CD4-positive, alpha-beta T cell (primary cell): ENCODE results near the gene SNX30. TPM values are rescaled to one million over a fixed set of nuclear protein-coding genes. Genes with fewer than 3 reads are reported as not detected.

Experiments
- ATAC-seq: fragments of 200-7000 bp; cut with Tn5 transposase; one replicate; pipeline ENCODE4 v1.10.0; 2022; ENCODE audit warnings: mild to moderate bottlenecking; ENCODE audit not compliant: poor library complexity
- CTCF ChIA-PET: fragments of 350-600 bp; sonication (Branson Sonifier 250); formaldehyde crosslinking; loops from one replicate; lab custom pipeline; 2021; ENCODE audit warnings: antibody characterized with exemption, inconsistent platforms; lab: Charles Lee
- POLR2A ChIA-PET: fragments of 350-600 bp; sonication (Branson Sonifier 250); formaldehyde crosslinking; loops from one replicate; lab custom pipeline; 2021; ENCODE audit warnings: antibody characterized with exemption, inconsistent platforms; lab: Charles Lee
- DNase-seq, 14 experiments: peaks; one replicate each; pipeline ENCODE4 v3.0.0-alpha.2; 2013 to 2020; ENCODE audit warnings: mixed read lengths in 2 of 14
- H3K27ac ChIP-seq, 2 donors: one replicate each; pipeline versions ENCODE4 v1.5.1 to v1.7.0; 2013; ENCODE audit warnings: low read length in 2 of 2, low read depth in 1 of 2, mild to moderate bottlenecking in 1 of 2
- H3K27me3 ChIP-seq, 2 experiments: 1 replicate in 1 of 2; 2 replicates in 1 of 2; pipeline versions ENCODE4 v1.6.1 to v1.7.0; 2013; ENCODE audit warnings: low read length in 2 of 2, control low read depth in 1 of 2, mild to moderate bottlenecking in 1 of 2, moderate library complexity in 1 of 2; ENCODE audit not compliant: insufficient read depth in 2 of 2, control insufficient read depth in 1 of 2
- H3K36me3 ChIP-seq: one replicate; pipeline ENCODE4 v1.6.1; 2013; ENCODE audit warnings: low read length, control low read depth; ENCODE audit not compliant: insufficient read depth
- H3K4me1 ChIP-seq: one replicate; pipeline ENCODE4 v1.6.1; 2013; ENCODE audit warnings: low read length, control low read depth; ENCODE audit not compliant: insufficient read depth
- H3K4me3 ChIP-seq: one replicate; pipeline ENCODE4 v1.5.1; 2013; ENCODE audit warnings: mild to moderate bottlenecking, low read length, moderate library complexity
- H3K9me3 ChIP-seq, 2 experiments: 1 replicate in 1 of 2; 2 replicates in 1 of 2; pipeline versions ENCODE4 v1.6.1 to v1.7.0; 2013; ENCODE audit warnings: low read length in 2 of 2, mild to moderate bottlenecking in 2 of 2, control low read depth in 1 of 2, moderate library complexity in 1 of 2; ENCODE audit not compliant: control insufficient read depth in 1 of 2, insufficient read depth in 1 of 2
- H3K27ac Mint-ChIP-seq: one replicate; pipeline ENCODE4 v1.8.0; 2020; ENCODE audit warnings: mixed read lengths
- H3K27me3 Mint-ChIP-seq: one replicate; pipeline ENCODE4 v1.8.0; 2021; ENCODE audit warnings: mixed read lengths
- H3K36me3 Mint-ChIP-seq: one replicate; pipeline ENCODE4 v1.8.0; 2021; ENCODE audit warnings: low read depth, mixed read lengths
- H3K4me1 Mint-ChIP-seq: one replicate; pipeline ENCODE4 v1.8.0; 2021; ENCODE audit warnings: low read depth, mixed read lengths
- H3K4me3 Mint-ChIP-seq: one replicate; pipeline ENCODE4 v1.8.0; 2020; ENCODE audit warnings: mild to moderate bottlenecking, mixed read lengths
- H3K9me3 Mint-ChIP-seq: one replicate; pipeline ENCODE4 v1.8.0; 2020; ENCODE audit warnings: mixed read lengths
- intact Hi-C, 2 experiments: fragments of 100-400 bp; cut with DNase I in 1 of 2; cut with micrococcal nuclease in 1 of 2; formaldehyde crosslinking; loops; one replicate each; pipeline versions ENCODE4 v1.15.1 to v1.9.0; 2023 to 2025; cut with DNase I, micrococcal nuclease
- total RNA-seq, 174 experiments: library from RNA in 2 of 174; stranded (reverse) in 2 of 174; gene quantifications; one replicate each; pipeline ENCODE4 v1.2.3 and lab custom pipeline; 2021 to 2026
- TF ChIP-seq, protein P1 (sequence below): fragments of 200-600 bp; IDR thresholded peaks from one replicate; pipeline ENCODE4 v1.8.0; 2022; ENCODE audit warnings: antibody characterized with exemption, mild to moderate bottlenecking

SNX30 gene
- total RNA-seq, 2 experiments from 2014 or later, result 5.2 to 5.8 TPM

DNA sequence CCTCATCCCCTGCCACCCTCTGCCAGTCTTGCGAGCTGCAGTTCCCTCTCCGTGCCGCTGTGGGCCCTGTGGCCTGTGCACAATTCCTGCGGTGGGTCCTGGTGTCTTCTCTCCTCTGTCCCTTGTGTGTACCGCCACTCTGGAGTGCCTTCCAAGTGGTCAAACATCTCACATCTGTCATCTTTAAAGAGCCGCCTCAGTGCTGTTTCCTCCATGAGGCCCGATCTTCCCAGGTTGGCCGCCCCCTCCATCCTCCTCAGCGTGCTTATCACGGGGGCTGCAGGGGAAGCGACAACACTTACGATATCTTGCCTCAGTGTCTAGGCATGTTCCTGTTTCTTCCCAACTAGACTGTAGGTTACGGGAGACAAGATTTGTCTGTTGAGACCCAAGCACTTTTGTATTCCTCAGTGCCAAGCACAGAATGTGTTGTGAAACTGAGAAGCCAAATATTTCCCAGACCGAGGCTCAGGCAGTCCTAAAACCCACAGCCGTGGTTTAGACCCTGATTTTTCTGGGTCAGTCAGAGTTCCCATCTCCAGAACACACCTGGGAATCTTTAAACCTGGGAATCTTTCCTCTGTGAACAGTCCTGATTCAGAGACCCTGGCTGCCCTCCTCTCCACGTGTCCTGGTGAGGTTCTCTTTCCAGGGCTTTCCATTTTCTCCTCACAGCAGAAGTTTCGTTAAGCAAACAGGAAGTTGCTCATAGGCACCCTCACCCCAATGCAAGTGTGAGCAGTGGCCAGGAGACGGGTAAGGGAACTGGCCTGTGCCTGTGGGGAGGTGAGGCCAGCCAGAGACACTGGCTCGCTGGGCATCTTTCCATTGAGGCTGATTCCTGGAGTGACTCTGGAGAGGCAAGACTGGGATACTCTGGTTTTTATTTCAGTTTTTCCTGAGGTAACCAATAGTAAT, 111.3 kb downstream of the SNX30 start:
- Histone ChIP-seq H3K27me3 (no peaks in the 10 kb centered on the region), H3K9me3 (no peaks in the 10 kb centered on the region), H3K4me3 (no peak overlapping the region), H3K4me1 (peaks cover 4% of the 10 kb centered on the region), H3K27ac (peak overlapping the region in 1 of 2 donors; percentile 18), H3K36me3 (peaks cover 11% of the 10 kb centered on the region)
- no peaks in the 10 kb centered on the region for H3K4me1 Mint-ChIP-seq
- H3K36me3 Mint-ChIP-seq, result peaks cover 35% of the 10 kb centered on the region
- TF ChIP-seq, protein P1, sequence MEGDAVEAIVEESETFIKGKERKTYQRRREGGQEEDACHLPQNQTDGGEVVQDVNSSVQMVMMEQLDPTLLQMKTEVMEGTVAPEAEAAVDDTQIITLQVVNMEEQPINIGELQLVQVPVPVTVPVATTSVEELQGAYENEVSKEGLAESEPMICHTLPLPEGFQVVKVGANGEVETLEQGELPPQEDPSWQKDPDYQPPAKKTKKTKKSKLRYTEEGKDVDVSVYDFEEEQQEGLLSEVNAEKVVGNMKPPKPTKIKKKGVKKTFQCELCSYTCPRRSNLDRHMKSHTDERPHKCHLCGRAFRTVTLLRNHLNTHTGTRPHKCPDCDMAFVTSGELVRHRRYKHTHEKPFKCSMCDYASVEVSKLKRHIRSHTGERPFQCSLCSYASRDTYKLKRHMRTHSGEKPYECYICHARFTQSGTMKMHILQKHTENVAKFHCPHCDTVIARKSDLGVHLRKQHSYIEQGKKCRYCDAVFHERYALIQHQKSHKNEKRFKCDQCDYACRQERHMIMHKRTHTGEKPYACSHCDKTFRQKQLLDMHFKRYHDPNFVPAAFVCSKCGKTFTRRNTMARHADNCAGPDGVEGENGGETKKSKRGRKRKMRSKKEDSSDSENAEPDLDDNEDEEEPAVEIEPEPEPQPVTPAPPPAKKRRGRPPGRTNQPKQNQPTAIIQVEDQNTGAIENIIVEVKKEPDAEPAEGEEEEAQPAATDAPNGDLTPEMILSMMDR, result no peak
- CTCF ChIA-PET, result no interaction called here
- no peak overlapping the region for H3K4me3 Mint-ChIP-seq
- peak in 2 of 14 experiments; percentile 60 to 68 for DNase-seq
- intact Hi-C loops, result no loop called here
- no peak overlapping the region for H3K27ac Mint-ChIP-seq
- no peaks in the 10 kb centered on the region for H3K27me3 Mint-ChIP-seq
- no peaks in the 10 kb centered on the region for H3K9me3 Mint-ChIP-seq
- ATAC-seq, result no peak
- POLR2A ChIA-PET, result no interaction called here

DNA sequence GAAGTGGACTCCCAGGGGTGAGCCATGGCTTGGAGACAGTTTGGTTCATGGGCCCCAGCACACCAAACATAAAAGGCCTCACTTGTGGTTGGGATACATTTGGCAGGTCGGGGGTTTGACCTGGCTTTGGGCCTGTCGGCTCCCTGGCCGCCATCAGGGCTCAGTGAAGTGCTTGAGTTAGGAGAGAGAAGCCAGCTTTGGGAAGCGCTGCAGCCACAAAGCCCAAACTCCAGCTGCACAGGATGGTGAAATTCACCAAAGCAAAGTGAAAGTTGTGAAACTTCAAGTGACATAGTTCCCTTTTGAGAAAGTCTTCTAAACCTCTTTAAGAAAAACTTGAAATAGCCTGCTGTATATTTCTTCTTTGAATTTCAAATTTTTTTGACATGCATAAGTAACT, 112.7 kb downstream of the SNX30 start:
- no peaks in the 10 kb centered on the region for H3K9me3 Mint-ChIP-seq
- POLR2A ChIA-PET, result no interaction called here
- intact Hi-C loops, result no loop called here

DNA sequence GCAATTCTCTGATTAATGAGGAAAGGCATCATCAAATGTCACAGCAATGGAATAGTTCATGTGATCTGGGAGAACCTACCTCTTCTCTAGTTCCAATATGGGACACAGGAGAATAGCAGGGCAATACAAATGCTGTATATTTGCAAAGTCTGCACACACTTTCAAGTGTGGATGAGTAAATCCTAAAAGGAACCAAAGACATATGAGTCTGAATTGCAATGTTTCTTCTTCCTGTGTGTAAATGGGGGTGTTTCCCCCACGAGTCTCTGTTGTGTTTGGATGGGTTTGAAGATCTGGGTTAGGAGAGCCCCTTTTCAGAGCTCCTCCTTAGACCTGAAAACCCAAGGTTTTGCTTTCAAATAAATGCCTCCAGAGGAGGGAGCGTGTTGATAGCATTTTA, 113.2 kb downstream of the SNX30 start:
- TF ChIP-seq, protein P1, result no peak
- Histone ChIP-seq H3K4me1 (peaks cover 2% of the 10 kb centered on the region), H3K4me3 (no peak overlapping the region), H3K36me3 (peaks cover 18% of the 10 kb centered on the region), H3K9me3 (no peaks in the 10 kb centered on the region), H3K27ac (no peak overlapping the region), H3K27me3 (no peaks in the 10 kb centered on the region)
- Mint-ChIP-seq H3K36me3 (peaks cover 44% of the 10 kb centered on the region), H3K4me1 (no peaks in the 10 kb centered on the region), H3K4me3 (no peak overlapping the region), H3K9me3 (no peaks in the 10 kb centered on the region), H3K27ac (no peak overlapping the region), H3K27me3 (no peaks in the 10 kb centered on the region)
- CTCF ChIA-PET, result no interaction called here
- intact Hi-C loops, result no loop called here
- ATAC-seq (no peak), DNase-seq (peak in 1 of 14 experiments; percentile 29)
- POLR2A ChIA-PET, result no interaction called here

More for the DNA sequence above, 112.7 kb downstream of the SNX30 start:
- TF ChIP-seq, protein P1, result no peak
- no peak overlapping the region for H3K27ac Mint-ChIP-seq
- peaks cover 40% of the 10 kb centered on the region for H3K36me3 Mint-ChIP-seq
- Histone ChIP-seq H3K36me3 (peaks cover 12% of the 10 kb centered on the region), H3K9me3 (no peaks in the 10 kb centered on the region), H3K4me1 (peaks cover 2% of the 10 kb centered on the region), H3K27ac (no peak overlapping the region), H3K27me3 (no peaks in the 10 kb centered on the region), H3K4me3 (no peak overlapping the region)
- CTCF ChIA-PET, result no interaction called here
- H3K4me1 Mint-ChIP-seq, result no peaks in the 10 kb centered on the region
- ATAC-seq (no peak), DNase-seq (peak in 2 of 14 experiments; percentile 47 to 48)
- no peak overlapping the region for H3K4me3 Mint-ChIP-seq
- no peaks in the 10 kb centered on the region for H3K27me3 Mint-ChIP-seq
